ENCODE results near the gene KRTAP22-1.

Gene KRTAP22-1

DNA sequence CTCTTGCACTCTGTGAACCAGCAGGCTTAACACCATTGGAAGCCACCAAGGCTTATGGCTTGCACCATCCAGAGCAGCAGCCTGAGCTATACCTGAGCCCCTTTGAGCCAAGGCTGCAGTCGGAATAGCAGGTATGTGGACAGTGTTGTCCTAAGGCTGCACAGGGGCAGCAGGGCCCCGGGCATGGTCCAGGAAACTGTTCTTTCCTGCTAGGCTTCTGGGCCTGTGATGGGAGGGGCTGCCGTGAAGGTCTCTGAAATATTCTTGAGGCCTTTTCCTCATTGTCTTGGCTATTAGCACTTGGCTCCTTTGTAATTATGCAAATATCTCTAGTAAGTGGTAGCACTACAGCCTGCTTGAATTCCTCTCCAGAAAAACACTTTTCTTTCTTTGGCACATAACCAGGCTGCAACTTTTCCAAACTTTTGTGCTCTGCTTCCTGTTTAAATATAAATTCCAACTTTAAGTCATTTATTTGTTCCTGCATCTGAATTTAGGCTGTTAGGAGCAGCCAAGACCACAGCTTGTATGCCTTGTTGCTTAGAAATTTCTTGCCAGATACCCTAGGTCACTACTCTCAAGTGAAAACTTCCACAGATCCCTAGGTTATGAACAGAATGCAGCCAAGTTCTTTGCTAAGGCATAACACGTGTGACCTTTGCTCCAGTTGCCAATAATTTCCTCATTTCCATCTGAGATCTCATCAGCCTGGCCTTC is 24.7 kb downstream of the KRTAP22-1 start:
- no peak for DNase-seq (ENCODE audit: low read depth, low spot score)

DNA sequence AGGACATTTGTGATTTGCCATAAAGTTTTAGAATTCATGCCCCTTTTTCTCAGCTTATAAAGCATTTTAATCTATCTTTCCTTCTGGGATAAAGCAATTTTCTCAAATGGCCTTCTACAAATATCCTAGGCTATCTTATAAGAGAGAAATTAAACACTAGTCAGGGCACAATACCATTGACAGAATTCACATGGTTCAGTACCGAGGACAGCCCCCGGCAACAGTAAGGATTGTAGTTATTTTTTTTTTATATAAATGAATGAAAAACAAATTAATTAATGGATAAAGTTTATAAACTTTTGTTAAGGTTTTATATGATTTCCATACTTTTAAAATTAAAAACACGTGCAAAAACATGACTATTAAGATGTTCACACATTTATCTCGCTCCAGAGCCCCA is 27.2 kb downstream of the KRTAP22-1 start:
- DNase-seq (ENCODE audit: low read depth, low spot score), result no peak

GRCh38 chr21:30629200-30629599 is 28.3 kb downstream of the KRTAP22-1 start:
- DNase-seq (ENCODE audit: low read depth, low spot score), result no peak

GRCh38 chr21:30634906-30635305 is 34.0 kb downstream of the KRTAP22-1 start, which contains the start of gene KRTAP20-2:
Gene KRTAP20-2, plus strand, starts transcription at chr21:30635206. Its CDS starts 58 bp downstream, at chr21:30635264.
- DNase-seq (ENCODE audit: low read depth, low spot score), result no peak

DNA sequence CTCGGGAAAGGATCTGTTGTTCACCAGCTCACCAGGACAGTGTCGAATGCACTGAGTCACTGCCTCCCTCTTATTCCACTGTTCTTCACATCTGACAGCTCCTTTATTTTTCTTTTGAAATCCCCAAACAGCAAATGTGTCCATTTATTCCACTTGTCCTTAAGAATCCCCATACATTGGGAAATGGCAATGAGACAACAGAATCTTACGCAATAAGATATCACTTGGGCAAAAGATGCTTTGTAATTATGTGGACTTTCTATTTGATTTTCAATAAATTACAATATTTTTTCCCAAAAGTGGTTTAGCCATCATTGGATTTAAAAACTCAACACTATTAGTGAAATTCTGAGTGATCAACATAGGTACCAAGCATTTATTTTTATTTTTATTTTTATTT is 37.8 kb downstream of the KRTAP22-1 start:
- DNase-seq (ENCODE audit: low read depth, low spot score), result no peak

GRCh38 chr21:30642564-30642963 is 41.7 kb downstream of the KRTAP22-1 start, which contains the start of gene KRTAP20-3:
Gene KRTAP20-3, plus strand, starts transcription at chr21:30642864.
- no peak for DNase-seq (ENCODE audit: low read depth, low spot score)

DNA sequence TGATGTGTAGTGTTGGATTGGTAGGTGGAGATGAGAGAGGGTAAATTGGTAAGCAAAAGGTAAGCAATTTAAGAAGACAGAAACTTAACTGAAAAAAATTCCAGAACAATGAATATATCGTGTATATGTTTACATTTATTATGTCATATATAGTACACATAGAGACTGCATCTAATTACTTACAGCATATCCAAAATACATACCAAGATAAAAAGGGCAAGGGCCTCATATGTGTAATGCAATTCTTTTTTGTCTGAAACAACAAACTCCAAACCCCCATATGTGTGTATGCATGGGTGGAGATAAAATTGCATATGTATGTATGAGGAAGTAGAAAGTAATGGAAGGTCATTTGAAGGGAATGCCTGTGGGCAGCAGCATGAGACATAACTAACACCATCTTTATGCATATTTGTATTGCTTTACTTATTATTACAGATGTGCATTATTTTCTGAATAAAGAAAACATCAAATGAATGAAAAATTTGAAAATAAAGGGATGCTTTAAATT is 46.1 kb downstream of the KRTAP22-1 start:
- no peak for DNase-seq (ENCODE audit: low read depth, low spot score)

Data from iPS DF 19.7 (cell line).